DMS114 treated with DMSO at 0.1 percent for 48 hours (cell line): Measurements from ENCODE around the gene DNAL1.
"Not testable (repeated sequence)": the region's sequence is repeated elsewhere in the genome, so short reads cannot be mapped to it uniquely, and the experiment has no call there.

Experiments used
- DNase-seq: peaks from one replicate; lab custom pipeline; 2025; ENCODE audit not compliant: unreplicated experiment; lab: John Stamatoyannopoulos, UW

Gene DNAL1

DNA sequence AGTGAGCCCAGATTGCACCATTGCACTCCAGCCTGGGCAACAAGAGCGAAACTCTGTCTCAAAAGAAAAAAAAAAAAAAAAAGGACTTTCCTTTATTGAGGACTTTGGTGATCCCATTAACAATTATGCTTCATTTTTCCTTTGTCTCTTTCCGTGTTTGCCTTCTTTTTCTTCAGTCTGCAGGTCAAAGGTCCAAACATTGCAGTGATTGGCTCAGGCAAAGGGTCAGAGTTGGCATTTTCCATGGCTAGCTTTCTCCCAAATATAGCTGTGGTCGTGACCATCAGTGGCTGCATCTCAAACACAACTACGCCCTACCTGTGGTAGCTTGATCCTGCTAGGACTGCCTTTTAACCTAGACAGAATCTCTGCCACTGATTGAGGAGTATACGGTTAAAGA is 7.0 kb upstream of the DNAL1 start:
- no peak for DNase-seq

DNA sequence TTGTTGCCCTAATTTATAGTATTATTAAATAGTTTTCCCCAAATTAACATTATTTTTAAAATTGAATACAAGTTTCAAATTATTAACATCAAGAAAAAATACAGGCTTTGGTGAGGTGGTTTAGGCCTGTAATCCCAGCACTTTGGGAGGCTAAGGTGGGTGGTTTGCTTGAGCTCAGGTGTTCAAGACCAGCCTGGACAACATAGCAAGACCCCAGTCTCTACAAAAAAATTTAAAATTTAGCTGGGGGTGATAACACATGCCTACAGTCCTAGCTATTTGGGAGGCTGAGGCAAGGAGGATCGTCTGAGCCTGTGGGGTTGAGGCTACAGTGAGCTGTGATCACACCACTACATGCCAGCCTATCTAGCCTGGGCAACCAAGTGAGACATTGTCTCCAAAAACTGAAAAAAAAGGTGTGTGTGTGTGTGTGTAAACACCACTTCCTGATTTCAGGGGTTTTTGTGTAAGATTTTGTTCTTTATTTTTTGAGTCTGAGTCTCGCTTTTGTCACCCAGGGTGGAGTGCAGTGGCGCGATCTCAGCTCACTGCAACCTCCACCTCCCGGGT is 3.9 kb upstream of the DNAL1 start:
- no peak for DNase-seq

DNA sequence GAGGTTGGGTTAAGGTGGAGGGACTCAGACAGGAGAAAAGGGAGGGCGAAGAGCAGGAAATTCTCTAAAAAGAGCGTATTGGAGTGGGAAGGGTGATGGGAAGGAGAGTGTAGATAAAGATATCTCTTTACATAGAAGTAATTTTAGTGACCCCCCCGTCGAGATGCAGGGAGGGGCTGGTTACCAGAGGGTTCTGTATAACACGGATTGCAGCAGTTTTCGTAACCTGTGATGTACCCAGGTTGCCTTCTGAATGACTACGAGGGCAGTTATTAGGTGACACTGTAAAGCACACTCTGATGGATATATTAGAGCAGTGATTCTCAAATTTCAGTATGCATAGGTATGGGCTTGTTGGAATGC is 443 bp downstream of the DNAL1 start:
- DNase-seq: no peak

DNA sequence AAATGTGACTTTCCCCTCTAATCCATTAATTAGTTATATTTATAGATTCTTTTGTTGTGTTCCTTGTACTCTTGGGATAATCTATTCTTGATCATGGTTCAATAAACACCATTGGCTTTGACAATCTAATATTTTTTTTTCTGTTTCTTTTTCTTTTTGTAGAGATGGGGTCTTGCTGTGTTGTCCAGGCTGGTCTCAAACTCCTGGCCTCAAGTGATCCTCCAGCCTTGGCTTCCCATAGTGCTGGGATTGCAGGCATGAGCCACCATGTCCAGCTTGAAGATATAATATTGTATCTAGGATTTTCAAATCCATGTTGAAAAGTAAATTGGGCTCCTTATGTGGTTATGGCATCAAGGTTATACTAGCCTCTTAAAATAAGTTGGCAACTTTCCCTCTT is 6.2 kb downstream of the DNAL1 start:
- DNase-seq: no peak

DNA sequence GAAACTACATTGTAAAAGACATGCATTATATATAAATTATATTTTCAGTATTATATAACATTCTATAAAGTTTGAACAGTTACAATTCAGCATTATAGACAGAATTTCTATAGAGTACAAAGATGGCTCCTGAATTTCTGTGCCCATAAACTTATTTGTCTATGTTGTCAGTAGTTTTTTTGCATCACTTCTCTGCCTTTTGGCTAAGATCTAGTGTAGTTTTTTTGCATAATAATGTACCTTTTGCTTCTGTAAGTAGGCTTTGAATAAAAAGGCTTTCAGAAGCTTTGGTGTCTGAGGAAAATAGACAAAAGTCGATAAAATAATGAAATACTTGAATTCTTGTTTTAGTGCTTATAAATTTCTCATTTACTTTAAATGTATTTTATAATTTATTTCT is 11.1 kb downstream of the DNAL1 start:
- DNase-seq: no peak

DNA sequence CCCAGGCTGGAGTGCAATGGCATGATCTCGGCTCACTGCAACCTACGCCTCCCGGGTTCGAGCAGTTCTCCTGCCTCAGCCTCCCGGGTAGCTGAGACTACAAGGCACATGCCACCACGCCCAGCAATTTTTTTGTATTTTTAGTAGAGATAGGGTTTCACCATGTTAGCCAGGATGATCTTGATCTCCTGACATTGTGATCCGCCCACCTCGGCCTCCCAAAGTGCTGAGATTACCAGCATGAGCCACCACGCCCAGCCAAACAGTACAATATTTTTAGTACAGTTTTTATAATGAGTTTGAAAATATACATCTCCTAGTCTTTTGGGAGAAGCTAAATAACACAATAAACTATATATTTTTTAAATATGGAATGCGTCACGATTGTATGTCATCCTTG is 14.4 kb downstream of the DNAL1 start:
- not testable (repeated sequence) for DNase-seq

DNA sequence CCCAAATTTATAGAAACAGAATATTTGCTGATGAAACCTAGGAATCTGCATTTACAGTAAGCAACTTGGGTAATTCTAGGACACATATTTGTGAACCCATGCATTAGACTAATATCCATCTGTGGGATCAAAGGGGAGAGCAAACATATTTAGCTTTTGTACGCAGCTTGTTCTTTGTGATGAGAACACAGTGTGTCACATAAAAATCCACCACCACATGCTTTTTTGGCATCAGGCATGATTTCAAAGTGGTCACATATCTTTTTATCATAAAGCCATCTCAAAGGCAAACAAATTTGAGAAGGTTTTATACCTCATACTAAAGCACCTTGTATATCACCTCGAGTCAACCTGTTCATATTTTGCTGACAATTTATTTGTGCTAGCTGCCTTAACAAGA is 15.7 kb downstream of the DNAL1 start:
- DNase-seq: no peak

DNA sequence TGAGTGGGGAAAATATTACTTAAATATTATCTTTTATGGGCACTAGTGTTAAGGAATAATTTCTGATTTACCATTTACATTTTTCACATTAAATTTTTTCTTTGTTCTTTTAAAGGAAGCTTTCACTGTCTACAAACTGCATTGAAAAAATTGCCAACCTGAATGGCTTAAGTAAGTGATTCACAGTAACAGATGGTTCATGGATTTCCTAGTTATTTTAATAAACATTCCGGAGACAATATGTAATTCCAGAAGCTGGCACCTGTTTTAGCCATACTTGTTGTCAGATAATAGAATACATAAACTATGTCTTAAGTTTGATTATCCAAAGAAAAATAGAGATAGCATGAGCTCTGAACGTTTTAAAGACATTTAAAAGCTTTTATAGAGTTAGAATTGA is 17.1 kb downstream of the DNAL1 start:
- no peak for DNase-seq

DNA sequence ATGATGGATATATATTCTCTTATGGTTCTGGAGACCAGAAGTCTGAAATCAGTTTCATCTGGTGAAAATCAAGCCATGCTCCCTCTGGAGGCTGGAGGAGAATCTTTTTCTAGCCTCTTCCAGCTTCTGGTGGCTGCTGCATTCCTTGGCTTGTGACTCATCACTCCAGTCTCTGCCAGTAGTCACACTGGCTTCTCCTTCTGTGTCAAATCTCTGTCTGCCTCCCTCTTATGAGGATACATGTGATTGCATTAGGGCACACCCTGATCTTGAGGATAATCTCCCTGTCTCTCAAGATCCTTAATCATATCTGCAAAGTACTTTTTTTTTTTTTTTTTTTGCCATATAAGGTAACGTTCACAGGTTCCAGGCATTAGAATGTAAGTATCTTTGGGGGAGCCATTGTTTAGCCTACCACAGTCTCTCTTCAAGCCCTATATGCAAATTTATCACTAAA is 17.7 kb downstream of the DNAL1 start:
- DNase-seq: no peak

DNA sequence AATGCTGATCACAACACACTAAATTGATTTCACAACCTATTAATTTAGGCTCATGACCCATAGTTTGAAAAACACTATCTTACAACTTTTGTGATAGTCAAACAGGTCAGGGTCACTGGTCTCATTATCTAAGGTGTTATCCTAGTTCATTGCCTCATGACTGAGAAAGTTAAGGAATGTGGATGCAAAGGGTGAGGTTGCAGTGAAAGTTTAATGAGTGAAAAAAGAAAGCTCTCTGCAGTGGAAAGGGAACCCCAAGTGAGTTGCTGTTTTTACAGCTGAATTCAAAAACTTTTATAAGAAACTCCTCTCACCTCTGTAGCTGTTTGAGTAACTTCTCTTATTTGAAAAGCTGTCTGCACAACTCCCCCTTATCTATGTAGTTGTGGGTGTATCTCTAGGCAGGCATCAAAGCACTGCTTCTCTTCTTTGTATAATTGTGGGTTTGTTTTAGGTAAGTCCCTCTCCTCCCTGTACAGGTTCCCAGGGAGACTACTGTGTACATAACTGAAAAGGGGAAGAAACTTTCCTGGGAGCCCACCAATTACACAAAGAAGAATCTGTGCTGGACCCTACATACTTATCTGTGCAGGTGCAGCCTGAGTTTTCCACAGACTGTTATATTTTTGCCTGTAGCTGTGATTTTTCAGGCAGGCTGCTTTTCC is 18.9 kb downstream of the DNAL1 start:
- no peak for DNase-seq

DNA sequence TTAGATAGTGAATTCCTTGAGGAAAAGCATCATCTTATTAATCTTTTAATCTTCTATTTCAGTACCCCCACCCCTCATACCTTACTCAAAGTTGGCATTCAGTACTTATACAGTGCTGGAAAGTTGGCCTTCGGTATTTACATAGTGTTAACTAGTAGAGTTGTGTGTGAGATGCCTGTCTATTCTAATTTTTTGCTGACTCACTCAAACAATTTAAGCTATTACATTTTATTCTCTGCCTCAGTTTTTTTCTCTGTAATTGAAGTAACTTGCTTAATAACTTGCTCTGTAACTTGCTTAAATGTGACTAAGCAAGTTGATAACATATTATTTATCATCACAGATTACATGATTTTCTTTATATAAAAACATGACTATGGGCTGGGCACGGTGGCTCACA is 20.3 kb downstream of the DNAL1 start:
- no peak for DNase-seq

DNA sequence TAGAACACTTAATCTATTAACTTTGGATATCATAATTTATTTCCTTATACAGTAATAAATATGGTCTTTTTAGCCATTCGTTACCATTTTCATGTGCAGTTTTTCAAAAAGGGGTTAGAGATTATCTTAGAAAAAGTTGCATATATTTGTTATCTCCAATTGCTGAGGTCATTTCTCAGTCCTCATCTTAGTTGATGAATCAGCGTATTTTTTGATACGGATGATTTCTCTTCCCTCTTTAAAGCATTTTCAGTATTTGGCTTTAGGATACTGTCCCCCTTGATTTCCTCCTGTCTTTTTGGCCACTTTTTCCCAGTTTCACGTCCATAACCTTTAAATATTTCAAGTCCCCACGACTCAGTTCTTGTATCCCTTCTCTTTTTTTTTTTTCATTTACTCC is 21.8 kb downstream of the DNAL1 start:
- DNase-seq: no peak

DNA sequence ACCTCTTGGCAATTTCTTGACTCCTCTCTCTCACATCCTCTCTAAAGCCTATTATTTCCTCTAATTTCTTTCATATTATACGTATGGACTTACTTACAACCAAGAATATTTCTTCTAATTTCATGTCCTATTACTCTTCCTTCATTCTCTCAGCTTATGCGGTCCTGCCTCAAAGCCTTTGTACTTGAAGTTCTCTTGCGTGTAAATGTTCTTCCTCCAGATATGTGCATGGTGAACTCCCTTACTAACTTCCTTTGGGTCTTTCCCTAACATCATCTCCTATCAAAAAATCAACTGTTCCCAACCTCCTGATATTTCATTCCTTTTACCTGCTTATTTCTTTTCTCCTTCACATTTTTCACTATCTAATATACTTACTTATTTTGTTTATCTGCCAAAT is 23.1 kb downstream of the DNAL1 start:
- no peak for DNase-seq

DNA sequence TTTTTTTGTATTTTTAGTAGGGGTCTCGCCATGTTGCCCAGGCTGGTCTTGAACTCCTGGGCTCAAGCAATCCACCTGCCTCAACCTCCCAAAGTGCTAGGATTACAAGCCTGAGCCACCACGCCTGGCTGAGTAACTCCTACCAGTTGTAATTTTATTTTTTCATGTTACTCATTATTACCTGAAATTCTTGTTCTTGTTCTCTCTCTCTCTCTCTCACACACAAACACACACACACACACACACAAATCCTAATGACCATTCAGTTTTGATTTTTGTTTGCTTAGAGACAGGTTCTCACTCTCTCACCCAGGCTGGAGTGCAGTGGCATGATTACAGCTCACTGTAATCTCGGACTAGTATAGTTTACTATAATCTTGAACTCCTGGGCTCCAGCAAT is 30.2 kb downstream of the DNAL1 start:
- no peak for DNase-seq

DNA sequence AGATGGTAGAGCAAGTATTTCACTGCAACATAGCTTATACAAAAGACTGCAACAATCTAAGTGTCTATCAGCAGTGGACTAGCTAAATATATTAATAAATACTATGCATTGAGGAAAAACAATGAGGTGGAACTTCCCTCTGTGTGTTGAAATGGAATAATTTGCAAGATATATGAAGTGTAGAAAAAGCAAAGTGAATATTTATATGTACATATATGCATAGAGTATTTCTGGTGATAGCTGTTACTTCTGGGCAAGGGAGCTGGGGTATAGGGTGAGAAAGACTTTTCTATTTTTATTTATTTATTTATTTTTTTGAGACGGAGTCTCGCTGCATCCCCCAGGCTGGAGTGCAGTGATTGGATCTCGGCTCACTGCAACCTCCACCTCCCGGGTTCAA is 33.9 kb downstream of the DNAL1 start:
- no peak for DNase-seq

DNA sequence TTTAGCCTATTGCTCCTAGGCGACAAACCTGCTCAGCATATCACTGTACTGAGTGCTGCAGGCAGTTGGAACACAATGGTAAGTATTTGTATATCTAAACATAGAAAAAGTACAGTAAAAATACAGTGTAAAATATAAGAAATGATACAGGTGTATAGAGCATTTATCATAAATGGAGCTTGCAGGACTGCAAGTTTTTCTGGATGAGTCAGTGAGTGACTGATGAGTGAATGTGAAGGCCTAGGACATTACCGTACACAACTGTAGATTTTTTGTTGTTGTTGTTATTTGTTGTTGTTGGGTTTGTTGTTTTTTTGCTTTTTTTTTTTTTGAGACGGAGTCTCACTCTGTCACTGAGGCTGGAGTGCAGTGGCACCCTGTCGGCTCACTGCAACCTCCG is 36.0 kb downstream of the DNAL1 start:
- no peak for DNase-seq

DNA sequence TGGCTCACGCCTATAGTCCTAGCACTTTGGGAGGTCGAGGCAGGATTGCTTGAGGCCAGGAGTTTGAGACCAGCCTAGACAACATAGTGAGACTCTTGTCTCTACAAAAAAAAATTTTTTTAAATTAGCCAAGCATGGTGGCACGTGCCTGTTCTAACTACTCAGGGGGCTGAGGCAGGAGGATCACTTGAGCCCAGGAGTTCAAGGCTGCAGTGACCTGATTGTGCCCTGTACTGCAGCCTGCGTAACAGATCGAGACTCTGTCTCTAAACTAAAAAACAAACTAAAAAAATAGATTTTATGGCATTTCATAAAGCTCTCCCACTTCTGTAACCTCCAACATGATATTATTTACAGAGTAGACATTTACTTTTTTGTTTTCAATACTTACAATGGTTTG is 39.8 kb downstream of the DNAL1 start:
- DNase-seq: no peak

DNA sequence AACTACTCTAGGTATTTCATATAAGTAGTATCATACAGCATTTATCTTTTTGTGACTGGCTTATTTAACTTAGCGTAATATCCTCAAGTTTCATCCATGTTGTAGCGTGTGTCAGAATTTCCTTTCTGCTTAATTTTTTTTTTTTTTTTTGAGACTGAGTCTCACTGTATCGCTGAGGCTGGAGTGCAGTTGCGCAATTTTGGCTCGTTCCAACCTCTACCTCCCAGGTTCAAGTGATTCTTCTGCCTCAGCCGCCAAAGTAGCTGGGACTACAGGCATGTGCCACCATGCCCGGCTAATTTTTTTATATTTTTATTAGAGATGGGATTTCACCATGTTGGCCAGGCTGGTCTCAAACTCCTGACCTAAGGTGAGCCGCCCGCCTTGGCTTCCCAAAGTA is 40.5 kb downstream of the DNAL1 start:
- DNase-seq: no peak

DNA sequence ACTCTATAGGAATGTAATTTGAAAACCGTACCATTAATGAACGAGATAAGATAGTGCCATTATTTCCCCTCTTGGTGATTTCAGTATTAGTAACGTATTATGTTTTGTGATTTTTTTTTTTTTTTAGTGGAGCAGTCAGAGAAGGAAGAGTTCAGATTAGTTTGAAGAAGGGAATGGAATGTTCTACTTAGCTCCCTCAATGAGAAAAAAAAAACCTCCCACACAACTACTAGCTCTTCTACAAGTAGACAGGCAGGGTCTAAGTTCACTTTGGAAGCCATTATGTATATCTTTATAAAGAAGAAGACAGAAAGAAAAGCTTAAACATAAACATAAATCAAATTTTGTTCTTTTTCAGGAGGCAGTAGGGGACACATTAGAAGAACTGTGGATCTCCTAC is 42.1 kb downstream of the DNAL1 start:
- no peak for DNase-seq

DNA sequence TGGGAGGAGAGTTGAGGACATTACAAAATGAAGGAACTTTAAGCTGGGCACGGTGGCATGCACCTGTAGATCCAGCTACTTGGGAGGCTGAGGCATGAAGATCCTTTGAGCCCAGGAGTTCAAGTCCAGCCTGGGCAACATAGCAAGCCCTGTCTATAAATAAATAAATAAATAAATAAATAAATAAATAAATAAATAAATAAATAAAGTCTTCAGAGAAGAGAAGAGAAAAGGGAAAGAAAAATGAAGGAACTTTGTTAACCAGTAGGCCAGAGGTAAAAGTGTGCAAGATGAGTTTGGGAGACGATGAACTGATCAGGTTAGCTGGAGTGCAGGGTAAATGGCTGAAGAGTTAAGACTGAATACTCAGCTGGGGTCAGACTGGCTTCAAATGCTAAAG is 49.3 kb downstream of the DNAL1 start:
- no peak for DNase-seq

DNA sequence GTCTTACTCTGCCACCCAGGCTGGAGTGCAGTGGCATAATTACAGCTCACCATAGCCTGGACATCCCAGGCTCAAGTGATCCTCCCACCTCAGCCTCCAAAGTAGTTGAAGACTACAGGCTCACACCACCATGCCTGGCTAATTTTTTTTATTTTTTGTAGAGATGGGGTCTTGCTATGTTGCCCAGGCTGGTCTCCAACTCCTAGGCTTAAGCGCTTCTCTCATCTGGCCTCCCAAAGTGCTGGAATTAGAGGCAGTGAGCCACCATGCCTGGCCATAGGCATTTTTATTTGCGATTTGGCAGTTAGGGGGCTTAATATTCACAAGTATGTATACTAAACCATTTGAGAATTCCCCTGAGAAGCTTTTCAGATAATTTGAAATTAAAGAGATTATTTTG is 50.3 kb downstream of the DNAL1 start:
- DNase-seq: no peak

DNA sequence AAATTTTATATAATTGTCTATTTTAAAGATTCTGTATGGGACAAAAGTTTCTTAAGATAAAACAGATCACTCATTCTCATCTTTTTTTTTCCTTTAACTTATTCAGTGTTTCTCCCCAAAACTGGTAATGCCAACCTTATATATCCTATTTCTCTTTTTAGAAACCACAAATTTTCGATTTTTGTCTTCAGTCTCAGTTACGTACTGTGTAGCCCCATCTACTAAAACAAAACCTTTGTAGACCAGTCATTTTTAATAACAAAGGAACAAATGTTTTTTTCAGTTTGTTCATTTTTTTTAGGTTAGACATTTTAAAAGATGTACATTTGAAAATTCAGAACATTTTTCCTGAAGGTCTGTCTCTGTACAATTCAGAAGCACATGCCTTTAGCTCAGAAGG is 51.2 kb downstream of the DNAL1 start:
- DNase-seq: no peak
